ENCODE measurements around the gene ZNF768.

DNA sequence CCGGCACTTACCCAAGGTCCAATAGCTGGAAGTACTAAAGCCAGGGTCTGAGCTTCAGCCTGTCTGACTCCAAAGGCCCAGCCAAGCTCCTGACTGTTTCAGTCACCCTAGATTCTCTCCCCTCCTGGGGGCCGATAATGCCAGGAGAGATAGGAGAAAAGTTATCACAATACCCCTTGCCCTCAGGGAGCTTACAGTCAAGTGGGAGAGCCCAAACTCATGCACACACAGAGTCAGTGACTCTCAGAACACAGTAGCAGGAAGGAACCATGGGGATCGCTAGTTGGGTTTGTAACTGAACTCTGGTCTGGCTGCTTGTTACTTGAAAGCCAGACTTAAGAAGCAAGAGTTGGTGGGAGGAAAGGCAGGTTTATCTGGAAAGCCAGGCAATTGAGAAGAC, 14.9 kb downstream of the ZNF768 start:
- TF ChIP-seq GATA3 (IDR thresholded peaks at IDR 0.05; ENCODE audit: low read depth, low read length) (no peak), GATA2 (IDR thresholded peaks at IDR 0.05; ENCODE audit: low read depth, low read length) (no peak)
